ENCODE data around the gene KCNJ11.
A peak's percentile ranks its signal among the peaks of the same experiment; 100 is the strongest.

DNA sequence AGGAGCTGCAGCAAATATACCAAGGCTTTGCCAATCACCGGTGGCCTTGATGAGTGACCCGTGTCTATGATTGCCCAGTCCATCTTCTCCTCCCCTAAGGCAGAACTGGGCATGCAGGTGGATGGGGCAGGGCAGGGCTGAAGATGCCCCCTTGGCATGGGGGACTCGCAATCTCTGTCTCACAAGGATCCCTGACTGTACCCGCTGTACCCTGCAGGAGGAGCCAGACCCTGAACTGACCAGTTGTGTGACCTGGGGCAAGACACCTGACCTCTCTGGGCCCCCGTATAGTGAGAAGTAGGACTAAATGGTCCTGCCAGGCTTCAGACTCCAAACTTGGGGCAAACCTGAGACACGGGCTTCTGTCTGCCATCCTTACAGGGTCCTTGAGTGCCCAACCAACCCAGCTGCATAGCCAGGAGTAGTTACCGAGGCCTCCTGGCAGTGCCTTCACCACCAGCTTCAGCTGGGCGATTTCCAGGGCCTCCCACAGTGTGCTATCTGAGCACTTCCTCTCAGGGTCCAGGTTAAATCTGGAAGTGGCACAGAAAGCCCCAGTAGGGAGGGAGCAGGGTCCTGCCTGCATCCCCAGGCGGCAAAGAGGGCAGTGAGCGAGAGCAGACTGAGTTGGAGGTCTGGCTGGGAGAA is 6.4 kb upstream of the KCNJ11 start:
- TF ChIP-seq, protein P1, sequence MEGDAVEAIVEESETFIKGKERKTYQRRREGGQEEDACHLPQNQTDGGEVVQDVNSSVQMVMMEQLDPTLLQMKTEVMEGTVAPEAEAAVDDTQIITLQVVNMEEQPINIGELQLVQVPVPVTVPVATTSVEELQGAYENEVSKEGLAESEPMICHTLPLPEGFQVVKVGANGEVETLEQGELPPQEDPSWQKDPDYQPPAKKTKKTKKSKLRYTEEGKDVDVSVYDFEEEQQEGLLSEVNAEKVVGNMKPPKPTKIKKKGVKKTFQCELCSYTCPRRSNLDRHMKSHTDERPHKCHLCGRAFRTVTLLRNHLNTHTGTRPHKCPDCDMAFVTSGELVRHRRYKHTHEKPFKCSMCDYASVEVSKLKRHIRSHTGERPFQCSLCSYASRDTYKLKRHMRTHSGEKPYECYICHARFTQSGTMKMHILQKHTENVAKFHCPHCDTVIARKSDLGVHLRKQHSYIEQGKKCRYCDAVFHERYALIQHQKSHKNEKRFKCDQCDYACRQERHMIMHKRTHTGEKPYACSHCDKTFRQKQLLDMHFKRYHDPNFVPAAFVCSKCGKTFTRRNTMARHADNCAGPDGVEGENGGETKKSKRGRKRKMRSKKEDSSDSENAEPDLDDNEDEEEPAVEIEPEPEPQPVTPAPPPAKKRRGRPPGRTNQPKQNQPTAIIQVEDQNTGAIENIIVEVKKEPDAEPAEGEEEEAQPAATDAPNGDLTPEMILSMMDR (IDR thresholded peaks at IDR 0.05): peak; percentile 7
- no peak for TF ChIP-seq EZH2 (IDR thresholded peaks at IDR 0.05)

Measured in neural progenitor cell (in vitro differentiated cells).